Activated CD4-positive, alpha-beta T cell treated with anti-CD3 and anti-CD28 coated beads, Interleukin-10, Interleukin-2, amounts not matched to agents 100 ng/mL and 50 ng/mL, durations not matched to agents 16 hours and 8 hours (primary cell): ENCODE data around the gene PRDM2.
A peak's percentile ranks its signal among the peaks of the same experiment; 100 is the strongest.

Experiments
- DNase-seq: peaks from one replicate; pipeline ENCODE4 v3.0.0-alpha.2; 2020

PRDM2 gene

DNA sequence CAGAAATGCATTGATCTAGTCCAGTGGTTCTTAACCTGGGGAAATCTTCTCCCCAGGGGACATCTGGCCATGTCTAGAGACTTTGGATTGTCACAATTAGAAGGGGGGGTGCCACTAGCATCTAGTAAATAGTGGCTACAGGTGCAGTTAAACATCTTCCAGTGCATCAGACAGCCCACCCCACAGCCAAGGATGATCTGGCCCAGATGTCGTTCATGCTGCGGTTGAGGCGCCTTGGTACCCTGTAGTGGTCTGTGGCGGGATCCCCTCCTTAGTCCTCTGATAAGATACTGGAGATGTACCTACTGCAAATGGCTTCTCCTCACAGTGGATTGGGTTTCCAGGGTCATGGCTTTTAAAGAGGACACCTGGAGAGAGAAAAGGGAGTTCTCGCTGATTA, 69.8 kb downstream of the PRDM2 start:
- no peak for DNase-seq

DNA sequence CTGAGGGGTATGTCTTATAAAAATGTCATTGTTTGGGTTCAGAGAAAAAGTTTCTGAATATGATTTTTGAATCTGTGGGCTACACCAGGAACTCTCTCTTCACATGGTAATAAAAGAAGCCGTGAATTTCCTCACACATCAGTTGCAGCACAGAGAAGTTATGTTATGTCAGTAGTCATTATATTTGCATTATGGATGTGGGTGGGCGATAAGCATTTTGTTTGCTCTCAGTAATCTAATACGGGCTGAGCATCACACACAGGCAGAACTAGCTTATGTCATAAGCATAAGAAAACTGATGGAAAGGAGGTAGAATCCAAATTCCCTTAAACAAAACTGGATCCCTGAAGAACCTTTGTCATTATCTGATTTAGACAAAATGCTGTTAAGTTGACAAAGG, 70.8 kb downstream of the PRDM2 start:
- no peak for DNase-seq

DNA sequence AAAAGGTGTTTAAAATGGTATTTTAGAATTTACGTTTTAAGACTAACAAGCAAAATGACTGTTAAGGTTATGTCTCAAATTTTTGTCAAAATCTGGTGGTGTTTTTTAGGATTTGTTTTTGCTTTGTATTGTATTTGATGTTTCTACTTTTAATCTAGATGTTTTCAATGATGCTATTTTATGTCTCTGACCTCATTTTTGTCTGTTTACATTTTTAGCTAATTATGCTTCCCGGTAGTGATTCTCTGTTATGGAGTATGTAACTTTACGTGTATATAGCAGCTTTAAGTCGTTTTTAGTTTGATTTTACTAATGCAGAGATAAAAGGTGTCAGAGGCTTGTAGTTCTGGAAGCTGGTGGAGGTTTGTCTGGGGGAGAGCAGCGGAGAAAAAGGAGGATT, 71.8 kb downstream of the PRDM2 start:
- DNase-seq = no peak

DNA sequence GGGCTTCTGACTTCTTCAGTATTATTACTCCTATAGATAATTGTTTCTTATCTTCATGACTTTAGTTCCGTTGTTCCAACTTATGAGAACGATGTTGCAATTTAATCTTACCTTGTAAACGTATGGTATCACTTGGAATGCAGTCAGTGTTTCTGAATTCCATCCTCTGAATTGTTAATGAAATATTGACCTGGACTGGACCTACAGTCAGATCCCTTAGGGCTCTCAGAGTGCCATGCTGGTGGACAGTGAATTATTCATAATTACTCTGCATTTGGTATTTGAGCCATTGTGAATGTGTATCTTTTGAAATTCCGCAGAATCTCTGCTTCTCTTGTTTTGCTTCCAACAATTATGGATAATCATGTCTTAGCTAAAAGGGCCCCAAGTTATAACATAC, 72.3 kb downstream of the PRDM2 start:
- DNase-seq = no peak

- DNase-seq = no peak
These were observed 74.1 kb downstream of the PRDM2 start for GRCh38 chr1:13774121-13774520.

DNA sequence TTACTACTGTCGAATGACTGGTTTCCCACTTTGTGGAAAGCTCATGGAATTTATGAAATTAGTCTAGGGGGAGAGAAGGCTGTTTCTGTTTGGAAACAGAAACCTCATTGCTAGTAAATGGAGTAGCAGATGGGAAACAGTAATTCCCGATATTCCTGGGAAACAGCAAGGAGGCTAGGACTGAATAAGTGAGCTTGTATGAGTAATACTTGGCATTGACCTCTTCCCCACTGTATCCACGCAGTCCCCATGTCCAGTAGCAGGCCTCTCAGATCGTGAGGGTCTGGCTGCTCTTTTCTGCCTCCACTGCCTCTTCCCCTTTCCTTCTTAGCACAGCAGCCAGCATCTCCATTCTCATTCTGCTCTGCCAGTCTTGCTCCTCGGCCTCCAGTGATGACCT, 75.5 kb downstream of the PRDM2 start:
- DNase-seq = no peak

DNA sequence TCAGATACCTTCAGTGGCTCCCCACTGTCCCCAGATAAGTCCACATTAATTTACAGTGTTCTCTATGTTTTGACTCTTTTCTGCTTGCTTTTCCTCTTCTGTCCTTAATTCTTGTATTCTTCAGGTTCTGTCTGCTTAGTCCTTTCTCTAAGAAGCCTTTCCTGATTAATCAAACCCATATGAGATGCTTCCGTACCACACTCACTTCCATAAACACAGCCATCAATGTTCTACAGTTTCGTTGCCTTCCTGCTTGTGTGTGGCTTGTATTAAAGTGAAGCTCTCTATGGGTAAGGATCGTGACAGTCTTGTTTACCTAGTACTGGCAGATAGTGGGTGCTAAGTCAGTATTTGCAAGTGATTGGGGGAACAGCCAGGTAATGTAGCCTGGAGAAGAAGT, 75.9 kb downstream of the PRDM2 start:
- no peak for DNase-seq

DNA sequence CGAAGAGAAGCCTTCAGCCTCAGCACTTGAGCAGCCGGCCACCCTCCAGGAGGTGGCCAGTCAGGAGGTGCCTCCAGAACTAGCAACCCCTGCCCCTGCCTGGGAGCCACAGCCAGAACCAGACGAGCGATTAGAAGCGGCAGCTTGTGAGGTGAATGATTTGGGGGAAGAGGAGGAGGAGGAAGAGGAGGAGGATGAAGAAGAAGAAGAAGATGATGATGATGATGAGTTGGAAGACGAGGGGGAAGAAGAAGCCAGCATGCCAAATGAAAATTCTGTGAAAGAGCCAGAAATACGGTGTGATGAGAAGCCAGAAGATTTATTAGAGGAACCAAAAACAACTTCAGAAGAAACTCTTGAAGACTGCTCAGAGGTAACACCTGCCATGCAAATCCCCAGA, 78.4 kb downstream of the PRDM2 start:
- no peak for DNase-seq

DNA sequence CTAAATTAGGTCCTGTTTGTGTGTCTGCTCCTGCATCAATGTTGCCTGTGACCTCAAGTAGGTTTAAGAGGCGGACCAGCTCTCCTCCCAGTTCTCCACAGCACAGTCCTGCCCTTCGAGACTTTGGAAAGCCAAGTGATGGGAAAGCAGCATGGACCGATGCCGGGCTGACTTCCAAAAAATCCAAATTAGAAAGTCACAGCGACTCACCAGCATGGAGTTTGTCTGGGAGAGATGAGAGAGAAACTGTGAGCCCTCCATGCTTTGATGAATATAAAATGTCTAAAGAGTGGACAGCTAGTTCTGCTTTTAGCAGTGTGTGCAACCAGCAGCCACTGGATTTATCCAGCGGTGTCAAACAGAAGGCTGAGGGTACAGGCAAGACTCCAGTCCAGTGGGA, 79.9 kb downstream of the PRDM2 start:
- DNase-seq = no peak

- DNase-seq = no peak
These were observed 80.8 kb downstream of the PRDM2 start for GRCh38 chr1:13780780-13781179.

DNA sequence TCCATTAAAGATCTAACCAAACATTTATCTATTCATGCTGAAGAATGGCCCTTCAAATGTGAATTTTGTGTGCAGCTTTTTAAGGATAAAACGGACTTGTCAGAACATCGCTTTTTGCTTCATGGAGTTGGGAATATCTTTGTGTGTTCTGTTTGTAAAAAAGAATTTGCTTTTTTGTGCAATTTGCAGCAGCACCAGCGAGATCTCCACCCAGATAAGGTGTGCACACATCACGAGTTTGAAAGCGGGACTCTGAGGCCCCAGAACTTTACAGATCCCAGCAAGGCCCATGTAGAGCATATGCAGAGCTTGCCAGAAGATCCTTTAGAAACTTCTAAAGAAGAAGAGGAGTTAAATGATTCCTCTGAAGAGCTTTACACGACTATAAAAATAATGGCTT, 81.2 kb downstream of the PRDM2 start:
- DNase-seq = no peak

- no peak for DNase-seq
These were observed 82.1 kb downstream of the PRDM2 start for GRCh38 chr1:13781907-13782633.

- no peak for DNase-seq
These were observed 82.8 kb downstream of the PRDM2 start for GRCh38 chr1:13782634-13783360.

DNA sequence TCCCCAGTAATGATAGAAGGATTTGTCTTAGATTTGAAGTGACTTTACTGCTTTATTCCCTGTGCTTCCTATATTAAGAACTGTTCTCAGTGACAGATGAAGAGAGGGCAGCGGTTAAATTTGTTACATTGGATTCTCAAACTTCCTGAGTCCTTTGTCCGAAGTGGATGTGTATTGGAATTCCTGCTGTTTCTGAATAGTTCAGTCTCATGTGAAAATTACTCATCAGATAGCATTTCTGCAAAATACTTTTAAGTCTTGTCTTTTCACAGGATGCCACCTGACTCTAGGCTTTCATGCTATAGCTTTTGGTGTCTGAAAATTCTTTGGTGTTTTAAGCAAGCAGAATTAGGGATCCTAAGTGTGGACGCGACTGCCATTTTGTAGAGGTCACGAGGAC, 83.6 kb downstream of the PRDM2 start:
- no peak for DNase-seq

- no peak for DNase-seq
These were observed 85.0 kb downstream of the PRDM2 start for GRCh38 chr1:13784971-13785370.

DNA sequence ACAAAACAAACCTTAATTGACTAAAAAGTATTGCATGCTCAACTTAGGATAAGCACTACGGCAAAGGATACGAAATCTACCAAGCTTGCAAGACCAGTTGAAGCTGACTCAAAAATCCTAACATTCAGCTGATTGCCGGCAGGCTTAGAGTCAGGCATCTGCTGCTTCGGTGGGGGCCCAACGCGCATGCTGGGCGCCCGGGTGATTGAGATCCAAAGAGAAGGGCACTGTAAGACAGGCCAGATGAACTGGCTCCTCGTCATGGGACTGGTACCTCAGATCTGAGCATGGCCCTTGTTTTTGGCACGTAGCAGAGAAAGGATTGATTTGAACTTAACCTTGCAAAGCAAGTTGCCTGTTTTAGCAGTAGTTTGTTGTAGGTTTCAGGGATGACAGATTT, 86.6 kb downstream of the PRDM2 start:
- DNase-seq = no peak

GRCh38 chr1:13788795-13789194, 88.8 kb downstream of the PRDM2 start:
- DNase-seq = no peak

- no peak for DNase-seq
These were observed 90.5 kb downstream of the PRDM2 start for GRCh38 chr1:13790290-13791030.

GRCh38 chr1:13792419-13792818, 92.4 kb downstream of the PRDM2 start:
- DNase-seq = no peak

DNA sequence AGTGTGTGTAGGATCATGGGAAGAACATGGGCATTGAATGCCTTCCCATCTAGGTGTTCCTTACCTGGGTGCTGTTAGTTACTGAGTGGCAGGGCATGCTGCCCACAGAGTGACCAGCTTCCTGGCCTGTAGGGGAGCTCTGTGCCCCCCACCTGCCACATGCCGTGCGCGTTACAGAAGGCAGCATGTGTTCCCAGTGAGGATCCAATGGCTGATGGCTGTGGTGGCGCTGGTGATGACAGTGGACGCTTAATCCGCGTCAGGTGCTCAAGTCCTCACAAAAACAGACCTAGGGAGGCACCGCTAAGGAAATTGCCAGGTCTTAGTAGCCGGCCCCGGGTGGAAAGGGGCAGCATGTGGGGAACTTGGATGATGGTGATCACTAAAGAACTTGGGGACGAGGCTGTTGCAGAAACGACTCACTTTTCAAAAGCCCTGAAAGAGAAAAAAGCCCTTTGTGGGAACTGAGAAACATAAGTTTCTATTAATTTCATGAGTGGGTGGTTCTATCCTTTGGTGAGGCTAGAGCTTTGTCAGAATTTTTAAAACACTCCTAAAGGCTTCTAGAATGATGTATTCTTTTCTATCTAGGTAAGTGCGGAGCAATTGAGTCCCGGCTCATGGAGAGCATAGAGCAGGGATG, 93.2 kb downstream of the PRDM2 start:
- DNase-seq = no peak

GRCh38 chr1:13794231-13795187, 94.5 kb downstream of the PRDM2 start:
- DNase-seq = peak; percentile 26

DNA sequence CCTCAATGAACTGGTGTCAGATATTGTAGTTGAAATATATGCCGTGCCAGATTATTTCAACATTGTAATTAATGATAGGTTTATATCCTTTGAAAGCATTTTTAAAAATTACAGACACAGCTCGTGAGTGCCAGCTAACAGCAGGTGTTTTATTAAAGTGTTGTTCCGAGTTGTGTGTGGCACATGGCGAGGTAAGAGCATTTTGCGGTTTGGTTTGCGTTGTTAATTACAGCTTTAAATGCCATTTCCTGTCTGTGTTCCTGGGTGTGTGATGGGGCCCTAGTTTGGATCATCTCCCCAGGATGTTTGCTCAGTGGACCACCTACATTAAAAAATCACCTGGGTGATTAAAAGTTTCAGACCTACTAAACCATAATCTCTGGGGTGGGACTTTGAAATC, 97.4 kb downstream of the PRDM2 start:
- DNase-seq = no peak
